SK-N-SH (cell line): ENCODE results near the gene TICRR. TPM values are rescaled to one million over a fixed set of nuclear protein-coding genes. Genes with fewer than 3 reads are reported as not detected.

ENCODE experiments used
- CTCF ChIA-PET: fragments of 300-600, 350-600 bp; formaldehyde crosslinking; extraction: SDS; loops from one replicate; lab custom pipeline; 2021; lab: Yijun Ruan, JAX
- POLR2A ChIA-PET: fragments of 350-600 bp; sonication (Branson Sonifier 250); formaldehyde crosslinking; extraction: SDS; loops from one replicate; lab custom pipeline; 2020; ENCODE audit warnings: antibody characterized with exemption, inconsistent platforms; lab: Yijun Ruan, JAX
- DNase-seq: peaks from one replicate; pipeline ENCODE4 v3.0.0; 2012
- H2AFZ ChIP-seq: fragments of 200-600 bp; sonication (generic); 2 replicates; pipeline ENCODE4 v1.8.1; 2016; ENCODE audit warnings: antibody characterized with exemption, mild to moderate bottlenecking, low read depth
- H3F3A ChIP-seq: fragments of 200-600 bp; sonication (generic); replicated peaks from 2 replicates; pipeline ENCODE3; 2016; ENCODE audit warnings: antibody characterized with exemption, mild to moderate bottlenecking; ENCODE audit not compliant: insufficient read depth
- H3K27ac ChIP-seq, 2 experiments: fragments of 200-500 bp in 1 of 2; fragments of 200-600 bp in 1 of 2; sonication (Bioruptor generic) in 1 of 2; sonication (generic), shearing (Covaris generic) in 1 of 2; 2 replicates each; pipeline versions ENCODE4 v1.5.1 to v1.6.1; 2014 to 2016; ENCODE audit warnings: low read depth in 2 of 2, inconsistent platforms in 1 of 2, low read length in 1 of 2, mild to moderate bottlenecking in 1 of 2, mixed read lengths in 1 of 2
- H3K27me3 ChIP-seq: fragments of 200-600 bp; sonication (generic), shearing (Covaris generic); 2 replicates; pipeline ENCODE4 v1.6.1; 2016; ENCODE audit warnings: mixed run types; ENCODE audit not compliant: insufficient read depth
- H3K36me3 ChIP-seq, 2 experiments: fragments of 200-500 bp in 1 of 2; fragments of 200-600 bp in 1 of 2; sonication (Bioruptor generic) in 1 of 2; sonication (generic) in 1 of 2; replicated peaks in 1 of 2; 2 replicates each; pipeline versions ENCODE3 to v1.5.1; 2014 to 2016; ENCODE audit warnings: low read length in 1 of 2, mild to moderate bottlenecking in 1 of 2; ENCODE audit not compliant: insufficient read depth in 2 of 2, control insufficient read depth in 1 of 2
- H3K4me1 ChIP-seq, 2 experiments: fragments of 200-500 bp in 1 of 2; fragments of 200-600 bp in 1 of 2; sonication (Bioruptor generic) in 1 of 2; sonication (generic), shearing (Covaris generic) in 1 of 2; 2 replicates each; pipeline versions ENCODE4 v1.5.1 to v1.6.1; 2014 to 2016; ENCODE audit warnings: low read depth in 1 of 2, low read length in 1 of 2, mixed run types in 1 of 2; ENCODE audit not compliant: insufficient read depth in 2 of 2, control insufficient read depth in 1 of 2
- H3K4me2 ChIP-seq: fragments of 200-600 bp; sonication (generic), shearing (Covaris generic); 2 replicates; pipeline ENCODE4 v1.6.1; 2017; ENCODE audit warnings: mixed run types
- H3K4me3 ChIP-seq, 2 experiments: fragments of 200-500 bp in 1 of 2; fragments of 200-600 bp in 1 of 2; sonication (Bioruptor generic) in 1 of 2; sonication (generic), shearing (Covaris generic) in 1 of 2; 2 replicates each; pipeline versions ENCODE4 v1.5.1 to v1.8.1; 2014 to 2016; ENCODE audit warnings: low read depth in 2 of 2, inconsistent platforms in 1 of 2, low read length in 1 of 2, mild to moderate bottlenecking in 1 of 2, mixed read lengths in 1 of 2, moderate library complexity in 1 of 2
- H3K79me2 ChIP-seq: fragments of 200-600 bp; sonication (generic); 2 replicates; pipeline ENCODE4 v1.8.1; 2017; ENCODE audit warnings: mild to moderate bottlenecking; ENCODE audit not compliant: insufficient read depth
- H3K9ac ChIP-seq: fragments of 200-600 bp; sonication (generic); 2 replicates; pipeline ENCODE4 v1.6.1; 2017; ENCODE audit warnings: mixed run types
- H3K9me2 ChIP-seq: fragments of 200-600 bp; sonication (generic); 2 replicates; pipeline ENCODE4 v1.6.1; 2017; ENCODE audit warnings: mixed run types
- H3K9me3 ChIP-seq: fragments of 200-600 bp; sonication (generic); 2 replicates; pipeline ENCODE4 v1.6.1; 2017; ENCODE audit warnings: mixed run types, mild to moderate bottlenecking, moderate library complexity
- H4K20me1 ChIP-seq: fragments of 200-600 bp; sonication (generic); 2 replicates; pipeline ENCODE4 v1.6.1; 2017; ENCODE audit warnings: mild to moderate bottlenecking, mixed run types; ENCODE audit not compliant: insufficient read depth
- CHD2 ChIP-seq: fragments of 150-350 bp; IDR thresholded peaks from 2 replicates; pipeline ENCODE4 v1.6.1; 2018; ENCODE audit warnings: low read length; ENCODE audit not compliant: partially characterized antibody
- ELF1 ChIP-seq: IDR thresholded peaks from 2 replicates; pipeline ENCODE4 v1.4.0; 2012
- EZH2phosphoT487 ChIP-seq: fragments of 200-600 bp; sonication (generic); IDR thresholded peaks from 2 replicates; pipeline ENCODE4 v1.6.1; 2017; ENCODE audit warnings: low read depth, mixed run types, mild to moderate bottlenecking, antibody characterized with exemption, moderate library complexity, borderline replicate concordance
- FOSL2 ChIP-seq: IDR thresholded peaks from 2 replicates; pipeline ENCODE4 v1.4.0; 2012; ENCODE audit warnings: low read depth, mild to moderate bottlenecking, moderate library complexity, borderline replicate concordance
- FOXM1 ChIP-seq: IDR thresholded peaks from 2 replicates; pipeline ENCODE4 v1.4.0; 2012; ENCODE audit warnings: low read depth, mild to moderate bottlenecking
- GATA2 ChIP-seq: sonication (generic); formaldehyde crosslinking; IDR thresholded peaks from 2 replicates; pipeline ENCODE4 v1.5.0; 2020; ENCODE audit warnings: mild to moderate bottlenecking, missing genetic modification reagents
- MEF2A ChIP-seq: IDR thresholded peaks from 2 replicates; pipeline ENCODE4 v1.4.0; 2012; ENCODE audit warnings: low read depth, borderline replicate concordance
- NFIC ChIP-seq: IDR thresholded peaks from 2 replicates; pipeline ENCODE4 v1.4.0; 2012; ENCODE audit warnings: borderline replicate concordance
- NRF1 ChIP-seq: IDR thresholded peaks from 2 replicates; pipeline ENCODE4 v1.6.1; 2012; ENCODE audit warnings: low read depth, mild to moderate bottlenecking, low read length
- PBX3 ChIP-seq: IDR thresholded peaks from 2 replicates; pipeline ENCODE4; 2012
- RAD21 ChIP-seq: IDR thresholded peaks from 2 replicates; pipeline ENCODE4 v1.6.1; 2012; ENCODE audit warnings: mild to moderate bottlenecking, low read length
- RCOR1 ChIP-seq: fragments of 150-350 bp; IDR thresholded peaks from 2 replicates; pipeline ENCODE4 v1.6.1; 2017; ENCODE audit warnings: antibody characterized with exemption, low read length
- RFX5 ChIP-seq: IDR thresholded peaks from 2 replicates; pipeline ENCODE4 v1.6.1; 2012; ENCODE audit warnings: mild to moderate bottlenecking, improper control_type of control experiment, low read length
- SIN3A ChIP-seq: IDR thresholded peaks from 2 replicates; pipeline ENCODE4 v1.6.1; 2012; ENCODE audit warnings: low read depth, mild to moderate bottlenecking, low read length, moderate library complexity, borderline replicate concordance
- TAF1 ChIP-seq: IDR thresholded peaks from 2 replicates; pipeline ENCODE4 v1.6.1; 2012; ENCODE audit warnings: low read depth, mild to moderate bottlenecking, low read length, moderate library complexity, borderline replicate concordance
- TEAD4 ChIP-seq: IDR thresholded peaks from 2 replicates; pipeline ENCODE4 v1.4.0; 2012; ENCODE audit warnings: mild to moderate bottlenecking, borderline replicate concordance; ENCODE audit not compliant: insufficient read depth
- USF1 ChIP-seq: IDR thresholded peaks from 2 replicates; pipeline ENCODE4 v1.4.0; 2012; ENCODE audit warnings: low read depth, borderline replicate concordance
- USF2 ChIP-seq: fragments of 150-350 bp; IDR thresholded peaks from 2 replicates; pipeline ENCODE4 v1.6.1; 2017; ENCODE audit warnings: antibody characterized with exemption, low read length, low read depth, borderline replicate concordance
- ZBTB33 ChIP-seq: IDR thresholded peaks from 2 replicates; pipeline ENCODE4 v1.4.0; 2012; ENCODE audit warnings: low read depth, borderline replicate concordance
- WGBS: methylation state at CpG from one replicate; pipeline ENCODE4 v1.1.6; 2017; ENCODE audit warnings: low lambda C conversion rate; 5-methylcytosine and 5-hydroxymethylcytosine counted together
- polyA plus RNA-seq, 3 experiments: library from polyadenylated mRNA; depleted of rRNA; stranded (reverse); fragments of >200 nt; gene quantifications; 2 replicates each; pipeline ENCODE4 v1.2.3, GENCODE V29; 2012

TICRR gene
- polyA plus RNA-seq, 1 of the 3 experiments (the other 2 are of a cell fraction) = 3.2 TPM

GRCh38 chr15:89586651-89587050 is 11.4 kb downstream of the TICRR start (continued):
- TF ChIP-seq USF2 = no peak
- no peak for TF ChIP-seq EZH2phosphoT487
- TF ChIP-seq NRF1 = no peak
- TF ChIP-seq GATA2 (CRISPR knock-in tag) = no peak
- no peak for TF ChIP-seq USF1
- TF ChIP-seq TAF1 = no peak
- no peak for TF ChIP-seq FOXM1
- no peak for TF ChIP-seq SIN3A
- TF ChIP-seq, all 33 proteins: peak for 0

GRCh38 chr15:89587955-89588354 is 12.7 kb downstream of the TICRR start:
- Histone ChIP-seq H3K9ac (0 out of 2 replicates have a peak overlapping the region, but pooled peaks have one; percentile 27), H3K4me3 (no peak overlapping the region), H3K9me2 (no peaks in the 10 kb centered on the region), H4K20me1 (no peaks in the 10 kb centered on the region), H3K9me3 (no peaks in the 10 kb centered on the region)
- POLR2A ChIA-PET = no interaction called here
- TF ChIP-seq PBX3 = no peak
- peak; percentile 26; the same call in 1 of the 2 replicates for TF ChIP-seq FOSL2
- 0 out of 2 replicates have a peak, but pooled peaks have one; percentile 7 for TF ChIP-seq ELF1
- TF ChIP-seq, all 33 proteins: peak for 2
- Histone ChIP-seq H3K4me1 (peaks cover 0 to 18% of the 10 kb centered on the region in 2 experiments; a peak in 2 of 4 replicates), H3K27me3 (no peaks in the 10 kb centered on the region), H3F3A (peaks cover 4% of the 10 kb centered on the region), H3K79me2 (peaks cover 42% of the 10 kb centered on the region), H2AFZ (peak overlapping the region; percentile 78; the same call in 1 of the 2 replicates), H3K4me2 (peak overlapping the region; percentile 56), H3K36me3 (peaks cover 29% of the 10 kb centered on the region in 2 experiments), H3K27ac (peak overlapping the region in 1 of 2 experiments; percentile 14; a peak in 1 of 4 replicates)
- WGBS = 52% methylated on average over 4 of the region's 4 CpGs
- CTCF ChIA-PET = interaction anchor here (1.2 kb wide), 1 partner anchor 59 kb away, joined by 4 read pairs; no protein-coding TSS in a partner anchor
- no peak for DNase-seq

GRCh38 chr15:89591834-89592233 is 16.6 kb downstream of the TICRR start:
- Histone ChIP-seq H3F3A (peaks cover 7% of the 10 kb centered on the region), H3K4me2 (no peak overlapping the region), H3K36me3 (peaks cover 38 to 43% of the 10 kb centered on the region in 2 experiments), H3K27me3 (no peaks in the 10 kb centered on the region), H3K9me2 (no peaks in the 10 kb centered on the region), H3K9me3 (no peaks in the 10 kb centered on the region), H4K20me1 (no peaks in the 10 kb centered on the region), H3K9ac (no peak overlapping the region), H3K4me3 (no peak overlapping the region), H3K4me1 (peaks cover 0 to 13% of the 10 kb centered on the region in 2 experiments; a peak in 1 of 4 replicates), H3K79me2 (peaks cover 34% of the 10 kb centered on the region), H2AFZ (no peak overlapping the region), H3K27ac (no peak overlapping the region)
- no peak for TF ChIP-seq RCOR1
- TF ChIP-seq MEF2A = no peak
- TF ChIP-seq RAD21 = no peak
- no peak for TF ChIP-seq USF1
- TF ChIP-seq CHD2 = no peak
- no peak for TF ChIP-seq RFX5
- TF ChIP-seq EZH2phosphoT487 = no peak
- no peak for TF ChIP-seq TEAD4
- TF ChIP-seq NFIC = no peak
- TF ChIP-seq ELF1 = no peak
- no peak for TF ChIP-seq ZBTB33
- CTCF ChIA-PET = interaction anchor here (1.5 kb wide), 1 partner anchor 235 kb away, joined by 3 read pairs; no protein-coding TSS in a partner anchor
- DNase-seq = no peak
- WGBS = 81% methylated on average over 5 of the region's 5 CpGs
- POLR2A ChIA-PET = no interaction called here
